Activated naive CD8-positive, alpha-beta T cell treated with anti-CD3 and anti-CD28 coated beads, Interleukin-2, amount 10 ng/mL, durations not matched to agents 7 days and 5 days (primary cell): ENCODE data around the gene RIN3. TPM values are rescaled to one million over a fixed set of nuclear protein-coding genes. Genes with fewer than 3 reads are reported as not detected.
A peak's percentile ranks its signal among the peaks of the same experiment; 100 is the strongest.

ENCODE experiments used
- ATAC-seq: fragments of 150-1000 bp; cut with Tn5 transposase; one replicate; pipeline ENCODE4 v1.10.0; 2021; ENCODE audit warnings: low read depth, moderate library complexity
- POLR2A ChIA-PET: fragments of 350-600 bp; sonication (Branson Sonifier 250); formaldehyde crosslinking; loops from one replicate; lab custom pipeline; 2021; ENCODE audit warnings: antibody characterized with exemption; lab: Charles Lee
- DNase-seq: peaks from one replicate; pipeline ENCODE4 v3.0.0; 2021
- H3K27ac Mint-ChIP-seq: one replicate; pipeline ENCODE4 v1.8.0; 2022; ENCODE audit warnings: mild to moderate bottlenecking, mixed read lengths
- H3K27me3 Mint-ChIP-seq: one replicate; pipeline ENCODE4 v1.8.0; 2022; ENCODE audit warnings: mild to moderate bottlenecking, moderate library complexity, mixed read lengths
- H3K36me3 Mint-ChIP-seq: one replicate; pipeline ENCODE4 v1.8.0; 2021; ENCODE audit warnings: mild to moderate bottlenecking, mixed read lengths
- H3K4me1 Mint-ChIP-seq: one replicate; pipeline ENCODE4 v1.8.0; 2021; ENCODE audit warnings: mixed read lengths
- H3K4me3 Mint-ChIP-seq: one replicate; pipeline ENCODE4 v1.8.0; 2022; ENCODE audit warnings: mild to moderate bottlenecking, moderate library complexity, mixed read lengths
- H3K9me3 Mint-ChIP-seq: one replicate; pipeline ENCODE4 v1.8.0; 2021; ENCODE audit warnings: mixed read lengths
- total RNA-seq, 2 experiments: library from RNA; stranded (reverse); gene quantifications; one replicate each; pipeline ENCODE4 v1.2.3, GENCODE V29; 2021

The RIN3 gene
- total RNA-seq, 2 experiments from 2014 or later: 80.5 to 80.9 TPM

GRCh38 chr14:92687681-92688433, 174.3 kb downstream of the RIN3 start:
- H3K9me3 Mint-ChIP-seq: no peaks in the 10 kb centered on the region
- POLR2A ChIA-PET: no interaction called here
- DNase-seq (no peak), ATAC-seq (no peak)
- H3K4me1 Mint-ChIP-seq: peaks cover 8% of the 10 kb centered on the region
- H3K36me3 Mint-ChIP-seq: peaks cover 15% of the 10 kb centered on the region
- H3K4me3 Mint-ChIP-seq: no peak overlapping the region
- no peak overlapping the region for H3K27ac Mint-ChIP-seq
- no peaks in the 10 kb centered on the region for H3K27me3 Mint-ChIP-seq

- no peaks in the 10 kb centered on the region for H3K9me3 Mint-ChIP-seq
- no peak for DNase-seq
- H3K4me3 Mint-ChIP-seq: no peak overlapping the region
- no peak for ATAC-seq
- H3K27me3 Mint-ChIP-seq: no peaks in the 10 kb centered on the region
- POLR2A ChIA-PET: interaction anchor here (1.3 kb wide), 1 partner anchor 14 kb away, joined by 4 read pairs; no protein-coding TSS in a partner anchor
- peaks cover 10% of the 10 kb centered on the region for H3K4me1 Mint-ChIP-seq
- H3K36me3 Mint-ChIP-seq: peaks cover 13% of the 10 kb centered on the region
- H3K27ac Mint-ChIP-seq: no peak overlapping the region
Observed at GRCh38 chr14:92688434-92689375, 175.1 kb downstream of the RIN3 start.

GRCh38 chr14:92690171-92691011, 176.8 kb downstream of the RIN3 start:
- H3K4me3 Mint-ChIP-seq: no peak overlapping the region
- no peaks in the 10 kb centered on the region for H3K9me3 Mint-ChIP-seq
- no peak for ATAC-seq
- DNase-seq: no peak
- H3K36me3 Mint-ChIP-seq: peaks cover 12% of the 10 kb centered on the region
- H3K27ac Mint-ChIP-seq: peak overlapping the region; percentile 48
- peaks cover 10% of the 10 kb centered on the region for H3K4me1 Mint-ChIP-seq
- H3K27me3 Mint-ChIP-seq: no peaks in the 10 kb centered on the region
- POLR2A ChIA-PET: interaction anchor here (1.3 kb wide), 1 partner anchor 16 kb away, joined by 4 read pairs; no protein-coding TSS in a partner anchor

GRCh38 chr14:92692822-92693226, 179.2 kb downstream of the RIN3 start:
- H3K4me1 Mint-ChIP-seq: peaks cover 14% of the 10 kb centered on the region
- POLR2A ChIA-PET: no interaction called here
- H3K27me3 Mint-ChIP-seq: peaks cover 8% of the 10 kb centered on the region
- no peak overlapping the region for H3K4me3 Mint-ChIP-seq
- H3K36me3 Mint-ChIP-seq: peaks cover 2% of the 10 kb centered on the region
- no peak overlapping the region for H3K27ac Mint-ChIP-seq
- DNase-seq: no peak
- no peaks in the 10 kb centered on the region for H3K9me3 Mint-ChIP-seq
- peak; percentile 35 for ATAC-seq

GRCh38 chr14:92693998-92694795, 180.6 kb downstream of the RIN3 start:
- Mint-ChIP-seq H3K36me3 (peaks cover 2% of the 10 kb centered on the region), H3K9me3 (no peaks in the 10 kb centered on the region), H3K4me3 (no peak overlapping the region), H3K27me3 (peaks cover 12% of the 10 kb centered on the region), H3K4me1 (peaks cover 14% of the 10 kb centered on the region), H3K27ac (no peak overlapping the region)
- POLR2A ChIA-PET: interaction anchor here (0.8 kb wide), 1 partner anchor 9 kb away, joined by 3 read pairs; no protein-coding TSS in a partner anchor
- ATAC-seq: no peak
- DNase-seq: no peak

- no peak overlapping the region for H3K4me3 Mint-ChIP-seq
- DNase-seq: no peak
- POLR2A ChIA-PET: no interaction called here
Observed at GRCh38 chr14:92694807-92695206, 181.2 kb downstream of the RIN3 start.

GRCh38 chr14:92695562-92695961, 182.0 kb downstream of the RIN3 start:
- H3K4me3 Mint-ChIP-seq: no peak overlapping the region
- DNase-seq: no peak
- POLR2A ChIA-PET: no interaction called here
- H3K36me3 Mint-ChIP-seq: no peaks in the 10 kb centered on the region
- peaks cover 12% of the 10 kb centered on the region for H3K27me3 Mint-ChIP-seq
- ATAC-seq: no peak
- no peaks in the 10 kb centered on the region for H3K9me3 Mint-ChIP-seq
- peaks cover 13% of the 10 kb centered on the region for H3K4me1 Mint-ChIP-seq
- no peak overlapping the region for H3K27ac Mint-ChIP-seq

More at GRCh38 chr14:92694807-92695206, 181.2 kb downstream of the RIN3 start:
- Mint-ChIP-seq H3K36me3 (peaks cover 2% of the 10 kb centered on the region), H3K9me3 (no peaks in the 10 kb centered on the region), H3K27me3 (peaks cover 12% of the 10 kb centered on the region), H3K27ac (no peak overlapping the region), H3K4me1 (peaks cover 14% of the 10 kb centered on the region)
- ATAC-seq: no peak

- H3K9me3 Mint-ChIP-seq: no peaks in the 10 kb centered on the region
- ATAC-seq (no peak), DNase-seq (no peak)
- no peak overlapping the region for H3K27ac Mint-ChIP-seq
- POLR2A ChIA-PET: no interaction called here
- peaks cover 12% of the 10 kb centered on the region for H3K27me3 Mint-ChIP-seq
- peaks cover 13% of the 10 kb centered on the region for H3K4me1 Mint-ChIP-seq
- H3K4me3 Mint-ChIP-seq: no peak overlapping the region
- H3K36me3 Mint-ChIP-seq: no peaks in the 10 kb centered on the region
Observed at GRCh38 chr14:92696366-92696765, 182.8 kb downstream of the RIN3 start.

GRCh38 chr14:92698393-92698792, 184.8 kb downstream of the RIN3 start:
- ATAC-seq: no peak
- Mint-ChIP-seq H3K27ac (no peak overlapping the region), H3K36me3 (no peaks in the 10 kb centered on the region), H3K27me3 (peaks cover 12% of the 10 kb centered on the region), H3K9me3 (no peaks in the 10 kb centered on the region), H3K4me3 (no peak overlapping the region), H3K4me1 (peaks cover 4% of the 10 kb centered on the region)
- DNase-seq: no peak
- POLR2A ChIA-PET: no interaction called here

GRCh38 chr14:92701826-92702225, 188.2 kb downstream of the RIN3 start:
- DNase-seq (no peak), ATAC-seq (no peak)
- Mint-ChIP-seq H3K27me3 (peaks cover 10% of the 10 kb centered on the region), H3K9me3 (no peaks in the 10 kb centered on the region), H3K27ac (no peak overlapping the region), H3K36me3 (no peaks in the 10 kb centered on the region), H3K4me1 (peaks cover 3% of the 10 kb centered on the region), H3K4me3 (no peak overlapping the region)
- POLR2A ChIA-PET: no interaction called here

GRCh38 chr14:92702441-92702918, 188.9 kb downstream of the RIN3 start:
- ATAC-seq: no peak
- H3K9me3 Mint-ChIP-seq: no peaks in the 10 kb centered on the region
- H3K27ac Mint-ChIP-seq: no peak overlapping the region
- no peaks in the 10 kb centered on the region for H3K36me3 Mint-ChIP-seq
- no peaks in the 10 kb centered on the region for H3K4me1 Mint-ChIP-seq
- H3K4me3 Mint-ChIP-seq: no peak overlapping the region
- peaks cover 7% of the 10 kb centered on the region for H3K27me3 Mint-ChIP-seq
- POLR2A ChIA-PET: interaction anchor here (1.0 kb wide), 1 partner anchor 9 kb away, joined by 3 read pairs; no protein-coding TSS in a partner anchor
- no peak for DNase-seq

- ATAC-seq (no peak), DNase-seq (no peak)
- H3K36me3 Mint-ChIP-seq: no peaks in the 10 kb centered on the region
- H3K27me3 Mint-ChIP-seq: peaks cover 4% of the 10 kb centered on the region
- H3K4me1 Mint-ChIP-seq: no peaks in the 10 kb centered on the region
- no peak overlapping the region for H3K4me3 Mint-ChIP-seq
- H3K27ac Mint-ChIP-seq: no peak overlapping the region
- H3K9me3 Mint-ChIP-seq: no peaks in the 10 kb centered on the region
- POLR2A ChIA-PET: no interaction called here
Observed at GRCh38 chr14:92703516-92703915, 189.9 kb downstream of the RIN3 start.
